RPMI7951 (cell line): ENCODE measurements around the gene PPP1R17. TPM values are rescaled to one million over a fixed set of nuclear protein-coding genes. Genes with fewer than 3 reads are reported as not detected.
A peak's percentile ranks its signal among the peaks of the same experiment; 100 is the strongest.

Source experiments
- DNase-seq: peaks from one replicate; pipeline ENCODE4 v3.0.0-alpha.2; 2012; ENCODE audit warnings: low read depth
- total RNA-seq: library from RNA; depleted of rRNA; stranded (reverse); fragments of >200 nt; shearing (Covaris generic); gene quantifications from 2 replicates; pipeline ENCODE4 v1.2.3, GENCODE V29; 2014; rRNA removed

The PPP1R17 gene
- total RNA-seq = not detected in 2 replicates

DNA sequence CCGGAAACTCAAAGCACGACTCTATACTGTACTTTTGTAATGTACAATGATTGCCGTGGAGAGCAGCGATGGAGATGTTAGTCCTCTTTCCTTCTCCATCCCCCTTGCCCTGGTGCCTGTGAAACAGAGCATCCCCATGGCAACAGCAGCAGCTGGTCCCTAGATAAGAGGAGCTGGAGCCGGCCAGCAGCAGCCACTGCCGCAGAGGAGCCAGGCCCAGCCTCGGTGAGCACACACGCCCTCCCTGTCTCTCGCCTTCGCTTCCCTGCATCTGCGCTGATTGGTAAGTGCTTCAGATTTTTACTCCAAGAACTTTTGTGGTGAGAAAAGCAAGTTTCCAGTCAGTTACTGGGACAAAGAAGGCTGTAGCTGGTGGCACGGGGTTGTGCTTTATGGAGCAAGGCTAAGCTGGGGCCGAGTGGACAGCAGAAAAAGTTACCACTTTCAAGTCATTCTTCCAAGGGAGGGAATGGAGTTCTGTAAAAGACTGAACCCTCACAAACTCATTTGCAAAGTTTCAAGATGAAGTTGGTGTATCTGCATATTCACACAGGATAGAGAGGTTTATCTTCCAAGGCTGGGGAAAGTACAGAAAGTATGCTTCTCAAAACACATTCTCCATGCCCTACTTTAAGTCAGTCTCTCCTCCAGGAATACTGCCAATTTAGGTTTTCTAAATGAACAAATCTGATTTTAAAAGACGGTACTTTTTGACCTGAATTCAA lies at the start of gene PPP1R17:
PPP1R17 (plus strand) TSS at position 192 of the 725 bp plus-strand sequence. CDS start 5,227 bp downstream, outside the sequence.
- no peak for DNase-seq

DNA sequence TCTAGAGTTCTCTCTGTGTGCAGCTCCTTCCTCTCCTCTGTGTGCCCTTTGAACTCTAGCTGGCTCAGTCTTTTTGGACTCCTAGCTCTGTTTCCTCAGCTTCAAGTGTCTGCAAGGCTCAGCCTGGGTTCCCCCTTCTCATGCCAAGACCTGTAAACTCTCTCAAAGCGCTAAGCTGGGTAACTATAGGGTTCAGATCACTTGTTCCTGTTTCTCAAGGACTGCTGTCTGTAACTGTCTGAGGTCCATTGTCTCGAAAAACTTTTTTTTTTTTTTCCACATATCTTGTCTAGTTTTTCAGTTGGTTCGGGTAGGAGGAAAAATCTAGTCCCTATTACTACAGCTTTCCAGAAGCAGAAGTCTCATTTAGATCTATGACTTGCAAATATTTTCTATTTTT lies 46.6 kb upstream of the PPP1R17 start:
- DNase-seq = no peak

DNA sequence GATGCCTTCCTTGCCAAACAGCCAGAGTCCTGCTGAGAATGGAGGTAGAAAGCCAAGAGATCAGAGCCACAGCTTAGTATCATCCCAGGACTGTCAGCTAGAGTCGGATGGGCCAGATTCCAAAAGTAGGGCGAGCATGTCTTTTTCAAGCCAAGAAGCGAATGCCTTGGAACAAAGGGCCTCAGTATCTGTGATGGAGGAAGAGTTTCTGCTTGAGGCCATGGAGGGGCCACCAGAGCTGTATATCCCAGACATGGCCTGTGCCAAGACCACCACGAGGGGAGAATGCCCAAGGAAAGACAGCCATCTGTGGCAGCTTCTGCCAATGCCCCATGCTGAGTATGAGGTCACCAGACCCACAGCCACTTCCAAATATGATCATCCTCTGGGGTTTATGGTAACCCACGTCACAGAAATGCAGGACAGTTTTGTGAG lies 44.3 kb upstream of the PPP1R17 start:
- DNase-seq = peak; percentile 50

DNA sequence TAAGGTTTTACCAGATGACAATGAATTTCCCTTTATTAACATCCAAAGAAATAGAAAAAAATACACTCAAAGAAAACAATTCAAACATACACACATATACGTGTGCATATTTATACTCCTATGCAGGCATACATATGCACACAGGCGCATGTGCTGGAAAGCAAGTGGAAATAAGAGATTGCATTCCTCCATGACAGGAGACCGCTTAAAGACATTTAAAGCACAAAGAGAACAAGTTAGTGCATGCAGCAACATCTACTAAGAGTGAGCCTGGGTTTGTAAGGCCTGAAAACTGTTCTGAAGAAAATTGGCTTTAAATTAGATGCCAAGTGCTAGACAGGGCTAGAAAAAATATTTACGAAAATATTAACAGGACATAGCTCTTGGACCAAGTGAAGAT lies 40.1 kb upstream of the PPP1R17 start:
- no peak for DNase-seq

DNA sequence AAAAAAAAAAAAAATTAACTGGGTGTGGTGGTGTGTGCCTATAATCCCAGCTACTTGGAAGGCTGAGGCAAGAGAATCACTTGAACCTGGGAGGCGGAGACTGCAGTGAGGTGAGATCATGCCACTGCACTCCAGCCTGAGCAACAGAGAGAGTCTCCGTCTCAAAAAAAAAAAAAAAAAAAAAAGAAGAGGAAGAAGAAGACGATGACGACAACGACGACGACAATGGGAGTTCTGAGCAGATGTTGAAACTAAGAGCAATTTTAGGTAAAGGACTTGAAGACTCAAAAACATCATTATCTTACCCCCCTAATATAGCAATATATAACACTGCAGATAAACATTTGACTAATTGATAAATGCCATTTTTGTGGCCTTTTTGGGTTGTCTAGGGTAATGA lies 39.5 kb upstream of the PPP1R17 start:
- DNase-seq = no peak

DNA sequence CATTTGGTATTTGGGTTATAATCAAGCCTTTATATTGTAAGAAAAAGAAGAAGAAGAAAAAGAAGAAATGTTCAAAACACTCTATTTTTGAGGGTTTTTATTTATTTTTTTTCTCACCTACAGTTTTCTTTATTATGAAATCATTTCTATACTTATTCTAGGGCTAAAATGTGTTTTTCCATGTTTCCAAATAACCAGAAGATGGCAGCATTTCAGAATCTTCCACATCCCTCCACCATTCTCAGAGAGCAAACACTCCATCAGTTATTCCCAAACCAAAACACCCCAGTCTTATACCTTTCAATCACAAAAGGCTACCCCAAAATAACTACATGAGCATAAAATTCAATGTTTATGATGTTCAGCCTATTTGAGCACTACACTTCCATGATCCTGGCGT lies 38.7 kb upstream of the PPP1R17 start:
- peak; percentile 27 for DNase-seq

DNA sequence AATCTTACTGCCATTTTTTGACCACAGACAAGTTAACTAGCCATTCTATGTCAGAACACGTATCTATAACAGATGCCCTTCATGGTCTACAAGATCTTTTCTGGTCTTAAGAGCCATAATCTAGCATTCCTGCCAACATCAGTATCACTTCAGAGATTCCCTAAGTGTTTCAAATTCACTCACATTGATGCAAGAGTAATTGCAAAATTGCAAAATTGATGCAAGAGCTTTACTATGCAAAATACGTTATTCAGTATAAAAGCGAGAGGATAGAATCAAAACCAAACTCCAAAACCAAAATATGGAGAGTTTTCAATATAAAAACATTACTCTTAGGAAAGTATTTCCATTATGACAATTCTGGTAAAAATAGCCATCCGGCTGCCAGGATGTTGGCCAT lies 38.1 kb upstream of the PPP1R17 start:
- DNase-seq = no peak

DNA sequence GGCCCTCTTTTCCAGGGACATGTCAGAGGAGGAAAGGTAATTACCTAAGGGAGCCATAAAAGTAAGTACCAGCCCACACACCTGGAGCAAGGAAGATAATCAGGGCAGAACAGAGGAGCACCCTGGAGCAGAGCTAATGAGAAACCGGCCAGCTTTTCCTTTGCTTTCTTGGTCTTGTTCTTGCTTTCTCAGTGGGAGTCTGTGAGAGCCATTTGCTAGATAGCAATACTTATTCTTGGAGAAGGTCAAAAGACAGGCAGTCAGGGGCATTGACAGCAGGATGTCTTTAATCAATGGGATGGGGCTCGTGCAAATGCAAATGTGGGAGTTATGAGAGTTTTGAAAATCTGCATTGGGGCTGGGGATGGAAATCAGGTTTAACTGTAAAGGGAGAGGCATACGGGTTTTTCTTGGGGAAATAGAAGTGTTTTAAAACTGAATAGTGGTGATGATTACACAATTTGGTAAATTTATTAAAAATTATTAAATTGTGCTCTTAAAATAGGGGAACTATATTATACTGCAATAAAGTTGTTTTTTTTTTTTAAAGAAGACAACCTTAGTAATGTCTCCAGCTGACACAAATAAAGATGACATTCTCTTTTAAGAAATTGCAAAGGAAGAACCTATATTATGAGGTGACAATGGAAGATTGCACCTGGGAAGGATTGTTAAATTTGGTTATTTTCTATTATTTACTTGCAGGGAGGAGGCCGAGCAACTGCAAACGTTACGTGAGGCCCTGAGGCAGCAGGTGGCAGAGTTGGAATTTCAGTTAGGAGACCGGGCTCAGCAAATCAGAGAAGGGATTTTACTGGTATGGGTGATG lies 35.6 kb upstream of the PPP1R17 start:
- no peak for DNase-seq

DNA sequence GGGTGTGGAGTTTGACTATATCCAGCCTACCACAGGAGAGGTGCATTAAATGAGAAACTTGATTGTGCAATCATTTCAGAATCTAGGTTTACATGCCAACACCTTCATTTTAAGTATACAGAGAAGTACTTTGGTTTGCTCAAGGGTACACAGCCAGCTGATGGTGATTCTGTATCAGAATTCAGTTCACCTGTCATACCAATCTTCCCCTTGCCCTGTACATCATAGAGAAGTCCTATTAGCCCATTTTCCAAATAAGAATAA lies 35.0 kb upstream of the PPP1R17 start:
- DNase-seq = no peak

DNA sequence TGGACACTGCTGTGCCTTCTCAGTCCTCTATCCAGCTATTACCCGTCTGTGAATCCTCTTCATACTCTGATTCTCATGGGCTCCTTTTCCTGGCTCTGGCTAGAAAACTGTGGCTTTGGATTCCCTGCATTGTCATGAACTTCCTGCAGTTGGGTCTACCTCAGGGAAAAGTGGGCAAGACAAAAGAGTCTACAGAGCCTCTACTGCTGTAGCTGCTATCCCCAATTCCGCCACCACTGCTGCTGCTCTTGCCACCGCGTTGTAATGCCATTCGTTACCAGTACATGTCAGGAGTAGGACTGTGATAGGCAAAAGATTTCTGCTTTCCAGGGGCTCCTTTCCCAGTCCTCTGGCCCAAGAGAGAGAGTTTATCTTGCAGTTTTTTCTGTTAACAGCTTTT lies 23.9 kb upstream of the PPP1R17 start:
- no peak for DNase-seq

DNA sequence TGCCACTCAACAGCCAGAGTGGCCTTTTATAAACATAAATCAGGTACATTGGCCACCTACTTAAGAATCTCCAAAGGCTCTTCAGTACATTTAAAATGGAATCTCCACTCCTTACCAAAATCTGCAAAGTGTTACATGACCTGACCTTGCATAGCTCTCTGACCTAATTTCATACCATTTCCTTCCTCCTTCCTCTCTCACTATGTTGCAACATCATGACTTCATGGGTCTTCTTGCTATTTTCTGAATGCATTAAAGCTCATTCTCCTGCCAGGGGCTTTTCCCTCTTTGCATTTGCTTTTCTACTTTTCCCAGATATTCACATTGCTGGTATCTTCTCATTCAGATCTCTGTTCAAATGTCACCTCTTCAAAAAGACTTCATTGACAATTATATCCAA lies 22.1 kb upstream of the PPP1R17 start:
- no peak for DNase-seq

DNA sequence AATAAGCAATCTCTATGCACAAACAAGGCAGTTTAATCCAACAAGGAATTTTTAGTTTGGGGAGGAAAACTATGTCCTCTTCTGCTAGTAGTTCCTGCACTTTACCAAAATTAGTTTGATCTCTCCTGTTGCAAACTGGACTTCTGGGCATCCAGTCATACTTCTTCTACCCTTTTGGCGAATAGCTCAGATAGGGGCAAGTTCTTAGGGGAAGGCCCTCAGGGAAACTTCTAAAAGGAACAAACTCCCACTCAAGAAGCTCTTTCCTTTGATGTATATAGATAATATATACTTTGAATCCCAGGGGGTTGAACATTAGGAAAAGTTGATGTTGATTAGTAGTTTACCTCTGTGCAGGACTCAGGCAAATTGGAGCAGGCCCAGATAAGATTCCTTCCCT lies 21.5 kb upstream of the PPP1R17 start:
- DNase-seq = no peak

DNA sequence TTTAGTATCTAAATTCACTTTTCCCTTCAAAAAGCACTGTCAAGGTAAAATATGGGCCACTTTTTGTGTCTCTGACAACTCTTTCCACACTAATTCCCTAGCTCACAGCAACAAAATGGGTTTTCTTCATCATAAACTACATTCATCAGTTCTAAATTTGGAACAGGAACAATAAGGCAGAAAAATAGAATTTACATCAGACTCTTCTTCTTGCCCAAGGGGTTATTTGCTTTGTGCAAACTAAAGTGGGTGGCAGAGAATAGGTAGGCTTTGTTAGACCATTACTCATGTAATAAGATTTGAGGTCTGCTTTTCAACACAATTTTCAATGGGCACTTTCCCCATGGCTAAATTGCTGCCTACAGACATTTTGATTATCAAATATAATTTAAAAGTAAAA lies 17.6 kb upstream of the PPP1R17 start:
- no peak for DNase-seq

DNA sequence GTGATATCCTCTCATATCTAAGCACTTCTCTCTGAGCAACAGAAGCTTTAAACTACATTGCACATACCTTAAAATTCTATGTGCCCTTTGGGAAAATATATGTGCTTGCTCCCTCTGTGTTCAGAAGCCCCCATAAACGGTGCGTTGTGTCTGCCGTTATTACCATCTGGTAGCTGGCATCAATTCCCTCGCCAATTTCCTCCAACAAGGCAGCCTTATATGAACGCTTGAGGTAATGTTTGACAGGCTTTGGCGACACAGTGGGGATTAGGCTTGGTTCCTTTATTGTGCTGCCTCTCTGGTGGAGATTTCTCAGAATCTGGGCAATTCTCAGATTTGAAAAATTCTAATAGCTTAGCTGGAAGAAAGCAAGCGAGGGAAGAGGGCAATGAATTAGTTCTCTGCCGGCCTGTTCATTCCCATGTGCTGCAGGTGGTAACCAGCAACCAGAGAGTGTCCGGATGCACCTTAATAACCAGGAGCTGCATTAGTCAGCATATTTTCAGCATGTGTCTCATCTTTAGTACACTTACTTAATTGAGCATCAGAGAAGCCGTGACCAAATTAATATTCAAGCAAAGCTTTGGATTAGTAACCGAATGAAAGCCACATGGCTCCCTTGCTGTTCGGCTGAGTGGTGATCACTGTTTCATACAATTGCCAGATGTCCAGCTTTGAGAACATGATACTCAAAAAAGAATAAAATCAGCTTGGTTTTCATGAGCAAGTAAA lies 7.3 kb upstream of the PPP1R17 start:
- no peak for DNase-seq

DNA sequence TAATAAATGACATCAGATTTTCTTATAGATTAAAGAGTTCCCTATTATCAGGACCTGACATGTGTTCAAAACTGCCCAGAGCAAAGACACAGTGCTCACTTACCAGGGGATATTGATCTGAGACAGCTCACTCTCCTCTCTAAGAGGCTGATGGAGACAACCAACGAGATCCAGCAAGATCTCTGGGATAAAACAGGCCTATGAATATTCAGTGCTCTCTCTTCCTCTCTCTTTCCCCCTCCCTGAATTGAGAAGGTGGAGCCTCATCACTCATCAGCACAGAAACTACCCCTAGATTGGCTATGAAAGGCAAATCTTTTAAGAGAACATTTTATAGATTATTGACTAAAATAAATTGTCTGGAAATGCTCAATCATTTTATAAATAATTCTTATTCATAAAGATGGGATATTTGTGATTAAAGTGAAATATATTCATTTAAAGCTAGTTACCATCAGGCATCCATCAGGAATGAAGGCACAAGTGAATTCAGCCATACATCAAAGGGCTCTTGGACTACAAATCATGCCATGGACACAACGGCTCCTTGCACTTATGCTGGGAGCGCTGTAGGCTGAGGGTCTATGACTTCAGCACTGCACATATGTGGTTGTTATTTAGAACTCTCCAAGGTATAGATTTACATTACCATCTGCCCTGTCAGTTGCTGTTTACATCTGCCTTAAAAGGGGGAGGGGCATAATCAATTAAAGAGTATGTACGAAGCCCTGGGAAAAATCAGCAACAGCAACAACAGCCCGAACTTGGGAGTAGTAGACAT lies 3.4 kb upstream of the PPP1R17 start:
- no peak for DNase-seq

DNA sequence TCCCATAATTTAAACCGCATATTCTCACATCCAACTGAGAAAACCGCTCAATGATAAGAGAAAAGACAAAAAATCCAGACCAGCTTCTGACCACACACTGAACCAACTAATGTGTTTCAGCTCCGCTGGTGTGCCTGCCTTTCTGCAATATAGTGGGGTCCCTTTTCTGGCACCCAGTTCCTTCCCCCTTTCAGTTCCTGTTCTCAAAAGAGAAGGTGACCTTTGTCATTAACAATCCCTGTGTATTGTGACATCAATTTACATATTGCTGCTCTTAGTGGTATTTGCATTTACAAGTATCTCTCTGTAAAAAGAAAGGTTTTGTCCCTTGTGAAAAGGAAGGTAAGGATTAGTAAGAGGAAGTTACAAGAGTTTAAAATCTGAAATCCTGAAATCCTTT lies 1.4 kb downstream of the PPP1R17 start:
- DNase-seq = no peak

DNA sequence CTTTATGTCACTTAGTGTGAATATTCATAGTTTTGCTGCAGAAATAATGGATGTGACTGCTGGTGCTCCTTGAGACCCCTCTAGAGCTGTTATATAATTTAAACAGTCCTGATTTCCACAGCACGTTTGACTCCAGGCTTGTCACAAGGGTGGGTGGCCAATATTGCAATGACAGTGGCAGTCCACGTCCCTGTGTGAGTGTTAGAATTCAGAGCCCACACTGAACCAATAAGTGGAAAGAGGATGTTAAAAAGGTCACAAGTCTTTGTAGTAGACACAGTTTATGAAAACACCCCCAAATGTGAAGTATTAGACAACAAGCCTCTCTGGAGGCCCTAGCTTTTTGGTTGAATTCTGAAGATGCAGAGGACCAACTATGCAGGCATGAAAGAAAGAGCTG lies 2.0 kb downstream of the PPP1R17 start:
- no peak for DNase-seq

DNA sequence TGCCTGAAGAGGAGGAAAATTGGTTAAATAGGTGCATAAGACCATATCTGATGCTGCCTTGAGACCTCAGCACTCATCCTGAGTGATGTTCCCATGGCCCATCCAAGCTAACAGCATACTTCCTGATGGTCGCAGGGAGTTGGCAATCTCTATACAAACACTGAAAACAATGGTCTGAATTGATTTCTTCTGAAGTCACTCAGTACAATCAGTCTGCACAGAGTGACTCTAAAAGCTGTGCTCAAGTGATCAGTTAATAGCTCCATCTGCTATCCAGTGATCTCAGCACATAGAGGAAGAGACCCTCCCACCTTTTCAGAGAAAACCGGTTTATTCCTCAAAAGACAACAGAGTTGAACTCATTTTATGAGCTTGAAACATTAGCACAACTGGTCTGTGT lies 3.9 kb downstream of the PPP1R17 start:
- DNase-seq = no peak

DNA sequence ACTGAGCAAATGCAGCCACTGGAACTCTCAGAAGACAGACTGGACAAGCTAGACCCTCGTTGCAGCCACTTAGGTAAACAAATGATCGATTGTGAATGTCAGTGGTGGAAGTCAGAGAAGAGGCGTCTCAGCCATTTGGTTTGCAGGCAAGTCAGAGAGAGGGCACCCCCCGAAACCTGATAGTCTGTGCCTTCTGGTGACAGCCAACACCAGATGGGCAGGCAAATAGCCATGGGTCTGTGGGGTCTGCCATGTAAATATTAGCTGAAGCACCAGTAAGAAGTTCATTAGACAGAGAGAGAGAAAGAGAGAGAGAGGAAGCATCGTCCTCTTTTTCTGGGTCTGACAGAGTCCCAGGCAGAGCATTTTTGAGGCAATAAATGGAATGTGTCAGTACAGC lies 5.4 kb downstream of the PPP1R17 start:
- DNase-seq = no peak

DNA sequence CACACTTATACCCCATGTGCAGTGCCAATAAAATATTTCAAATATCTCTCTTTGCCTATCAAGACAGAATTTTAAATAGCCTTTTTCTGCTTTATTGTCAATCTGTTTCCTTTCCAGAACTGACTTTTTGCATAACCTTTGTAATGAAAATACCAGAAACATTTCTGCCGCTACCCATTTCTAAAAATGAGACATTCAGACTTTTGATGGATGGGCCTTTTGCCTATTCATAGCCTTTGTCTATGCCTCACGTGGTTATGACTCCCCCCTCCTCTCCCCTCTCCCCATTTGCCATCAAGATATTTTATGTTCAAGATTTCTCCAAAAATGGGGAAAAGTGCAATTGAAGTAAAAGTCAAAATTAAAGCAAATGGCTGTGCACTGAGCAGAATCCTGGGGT lies 5.9 kb downstream of the PPP1R17 start:
- no peak for DNase-seq

DNA sequence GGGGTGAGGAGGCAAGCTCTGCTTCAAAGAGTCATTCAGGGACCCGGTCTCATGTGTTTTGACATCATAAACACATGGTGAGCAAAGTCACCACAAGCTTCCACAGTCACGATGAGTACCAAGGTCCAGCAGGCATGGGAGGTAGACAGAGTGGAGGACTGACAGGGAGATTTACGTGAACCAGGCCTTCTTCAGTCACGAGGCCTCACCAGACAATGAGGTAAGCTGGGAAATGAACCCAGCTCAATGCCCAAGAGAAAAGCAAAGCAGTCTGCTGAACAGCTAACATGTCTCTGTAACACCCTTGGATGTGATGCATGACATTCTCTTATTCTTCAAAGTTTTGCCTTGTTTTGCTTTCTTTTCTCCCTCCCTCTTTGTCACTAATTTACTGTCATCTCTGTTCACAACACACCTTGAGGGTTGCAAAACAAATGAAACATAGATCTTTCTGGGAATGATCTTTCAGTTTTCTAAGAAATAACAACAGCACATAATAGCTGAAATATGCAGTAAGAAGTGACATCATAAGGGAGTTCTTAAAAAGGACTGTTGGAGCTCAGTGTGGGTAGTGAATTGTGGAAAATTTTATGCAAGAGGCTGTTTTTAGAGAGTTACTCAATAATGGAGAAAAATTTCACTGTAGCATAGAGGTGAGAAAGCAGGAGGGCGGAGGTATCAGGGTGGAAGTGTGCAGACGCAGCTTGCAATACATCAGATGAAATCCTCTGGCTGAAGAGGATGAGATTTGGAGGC lies 9.0 kb downstream of the PPP1R17 start:
- DNase-seq = no peak
